ENCODE measurements around the gene TFAP2A.
A peak's percentile ranks its signal among the peaks of the same experiment; 100 is the strongest.

Gene TFAP2A

GRCh38 chr6:10441004-10441654, 26.3 kb upstream of the TFAP2A start:
- H3K4me3 ChIP-seq (ENCODE audit: low read depth, low read length), result no peak overlapping the region
- TF ChIP-seq CTCF (IDR thresholded peaks at IDR 0.05; ENCODE audit: insufficient read depth, low read depth, low read length, missing control alignments), result no peak
- DNase-seq (ENCODE audit: low read depth), result no peak

- no peak overlapping the region for H3K4me3 ChIP-seq (ENCODE audit: low read depth, low read length)
- DNase-seq (ENCODE audit: low read depth), result no peak
- TF ChIP-seq CTCF (IDR thresholded peaks at IDR 0.05; ENCODE audit: insufficient read depth, low read depth, low read length, missing control alignments), result no peak
These were observed 23.0 kb upstream of the TFAP2A start for GRCh38 chr6:10437891-10438290.

GRCh38 chr6:10434235-10434634, 19.4 kb upstream of the TFAP2A start:
- no peak overlapping the region for H3K4me3 ChIP-seq (ENCODE audit: low read depth, low read length)
- TF ChIP-seq CTCF (IDR thresholded peaks at IDR 0.05; ENCODE audit: insufficient read depth, low read depth, low read length, missing control alignments), result no peak
- DNase-seq (ENCODE audit: low read depth), result no peak

- no peak overlapping the region for H3K4me3 ChIP-seq (ENCODE audit: low read depth, low read length)
- DNase-seq (ENCODE audit: low read depth), result no peak
- TF ChIP-seq CTCF (IDR thresholded peaks at IDR 0.05; ENCODE audit: insufficient read depth, low read depth, low read length, missing control alignments), result no peak
These were observed 18.4 kb upstream of the TFAP2A start for GRCh38 chr6:10433322-10433721.

- no peak for TF ChIP-seq CTCF (IDR thresholded peaks at IDR 0.05; ENCODE audit: insufficient read depth, low read depth, low read length, missing control alignments)
- no peak overlapping the region for H3K4me3 ChIP-seq (ENCODE audit: low read depth, low read length)
- DNase-seq (ENCODE audit: low read depth), result no peak
These were observed 16.7 kb upstream of the TFAP2A start for GRCh38 chr6:10431423-10432164.

- H3K4me3 ChIP-seq (ENCODE audit: low read depth, low read length), result no peak overlapping the region
- DNase-seq (ENCODE audit: low read depth), result peak; percentile 69
- TF ChIP-seq CTCF (IDR thresholded peaks at IDR 0.05; ENCODE audit: insufficient read depth, low read depth, low read length, missing control alignments), result peak; percentile 58
These were observed 15.0 kb upstream of the TFAP2A start for GRCh38 chr6:10429638-10430427.

Measured in GM12865 (cell line).